Measurements from ENCODE around the gene PPP3CA. TPM values are rescaled to one million over a fixed set of nuclear protein-coding genes. Genes with fewer than 3 reads are reported as not detected.
"Not testable (repeated sequence)": the region's sequence is repeated elsewhere in the genome, so short reads cannot be mapped to it uniquely, and the experiment has no call there.

PPP3CA gene
- total RNA-seq, 1 experiment from 2014 or later, result 40.2 TPM

DNA sequence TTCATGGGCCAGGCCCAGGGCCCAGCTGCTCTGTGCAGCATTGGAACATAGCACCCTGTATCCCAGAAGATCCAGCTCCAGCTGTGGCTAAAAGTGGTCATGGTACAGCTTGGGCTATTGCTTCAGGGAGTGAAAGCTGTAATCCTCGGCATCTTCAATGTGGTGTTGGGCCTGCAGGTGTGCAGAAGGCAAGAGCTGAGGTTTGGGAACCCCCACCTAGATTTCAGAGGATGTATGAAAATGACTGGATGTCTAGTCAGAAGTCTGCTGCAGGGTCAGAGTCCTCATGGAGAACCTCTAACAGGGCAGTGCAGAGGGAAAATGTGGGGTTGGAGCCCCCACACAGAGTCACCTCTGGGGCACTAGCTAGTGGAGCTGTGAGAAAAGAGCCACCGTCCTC, 341.7 kb downstream of the PPP3CA start:
- no peak for TF ChIP-seq EZH2 (IDR thresholded peaks at IDR 0.05; ENCODE audit: low read depth)
- no peak for TF ChIP-seq CTCF (conservative IDR thresholded peaks at IDR 0.05)
- Histone ChIP-seq H3K9me3 (ENCODE audit: insufficient read depth, low read depth) (no peaks in the 10 kb centered on the region), H3K79me2 (ENCODE audit: low read depth) (no peaks in the 10 kb centered on the region), H3K4me1 (replicated peaks; ENCODE audit: insufficient read depth) (no peaks in the 10 kb centered on the region), H3K4me2 (no peak overlapping the region), H3K27me3 (ENCODE audit: insufficient read depth, low read depth) (no peaks in the 10 kb centered on the region), H3F3A (ENCODE audit: insufficient read depth, low read depth) (no peaks in the 10 kb centered on the region), H3K27ac (no peak overlapping the region), H2AFZ (no peak overlapping the region), H3K36me3 (ENCODE audit: low read depth) (no peaks in the 10 kb centered on the region), H3K9me2 (ENCODE audit: insufficient read depth) (no peaks in the 10 kb centered on the region), H3K4me3 (no peak overlapping the region), H4K20me1 (ENCODE audit: insufficient read depth) (no peaks in the 10 kb centered on the region)
- no peak for DNase-seq
- CTCF ChIA-PET, result no interaction called here
- POLR2A ChIA-PET (ENCODE audit: unreplicated experiment), result no interaction called here
- intact Hi-C loops (cut with micrococcal nuclease; ENCODE audit: unreplicated experiment), result no loop called here
- BruUV-seq (replicated peaks), result no TSS peak

DNA sequence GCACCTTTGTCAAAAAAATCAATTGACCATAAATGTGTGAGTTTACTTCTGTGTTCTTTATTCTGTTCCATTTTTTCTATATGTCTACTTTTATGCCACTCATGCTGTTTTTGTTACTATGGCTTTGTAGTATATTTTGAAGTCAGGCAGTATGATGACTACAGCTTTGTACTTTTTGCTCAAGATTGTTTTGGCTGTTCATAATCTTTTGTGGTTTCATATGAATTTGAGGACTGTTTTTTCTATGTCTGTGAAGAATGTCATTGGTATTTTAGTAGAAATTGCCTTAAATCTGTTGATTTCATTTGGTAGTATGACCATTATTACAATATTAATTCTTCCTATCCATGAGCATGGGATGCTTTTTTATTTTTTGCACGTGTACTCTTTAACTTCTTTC, 346.8 kb downstream of the PPP3CA start:
- TF ChIP-seq EZH2 (IDR thresholded peaks at IDR 0.05; ENCODE audit: low read depth) (no peak), CTCF (conservative IDR thresholded peaks at IDR 0.05) (no peak)
- intact Hi-C loops (cut with micrococcal nuclease; ENCODE audit: unreplicated experiment), result no loop called here
- H3K27ac ChIP-seq, result no peak overlapping the region
- ChIA-PET POLR2A (ENCODE audit: unreplicated experiment) (no interaction called here), CTCF (no interaction called here)
- H3K36me3 ChIP-seq (ENCODE audit: low read depth), result no peaks in the 10 kb centered on the region
- H3K79me2 ChIP-seq (ENCODE audit: low read depth), result no peaks in the 10 kb centered on the region
- H3K9me3 ChIP-seq (ENCODE audit: insufficient read depth, low read depth), result no peaks in the 10 kb centered on the region
- no peaks in the 10 kb centered on the region for H3K4me1 ChIP-seq (replicated peaks; ENCODE audit: insufficient read depth)
- no TSS peak for BruUV-seq (replicated peaks)
- H3K27me3 ChIP-seq (ENCODE audit: insufficient read depth, low read depth), result no peaks in the 10 kb centered on the region
- H3F3A ChIP-seq (ENCODE audit: insufficient read depth, low read depth), result no peaks in the 10 kb centered on the region
- H3K9me2 ChIP-seq (ENCODE audit: insufficient read depth), result no peaks in the 10 kb centered on the region
- no peak for DNase-seq
- H3K4me3 ChIP-seq, result no peak overlapping the region
- no peak overlapping the region for H3K4me2 ChIP-seq
- H4K20me1 ChIP-seq (ENCODE audit: insufficient read depth), result no peaks in the 10 kb centered on the region
- no peak overlapping the region for H2AFZ ChIP-seq

- intact Hi-C loops (cut with micrococcal nuclease; ENCODE audit: unreplicated experiment), result no loop called here
- Histone ChIP-seq H3F3A (ENCODE audit: insufficient read depth, low read depth) (no peaks in the 10 kb centered on the region), H3K79me2 (ENCODE audit: low read depth) (no peaks in the 10 kb centered on the region), H3K36me3 (ENCODE audit: low read depth) (no peaks in the 10 kb centered on the region), H3K4me2 (no peak overlapping the region), H3K9me2 (ENCODE audit: insufficient read depth) (no peaks in the 10 kb centered on the region), H3K4me1 (replicated peaks; ENCODE audit: insufficient read depth) (no peaks in the 10 kb centered on the region), H3K4me3 (no peak overlapping the region), H3K27me3 (ENCODE audit: insufficient read depth, low read depth) (no peaks in the 10 kb centered on the region), H3K27ac (no peak overlapping the region), H4K20me1 (ENCODE audit: insufficient read depth) (no peaks in the 10 kb centered on the region), H2AFZ (no peak overlapping the region), H3K9me3 (ENCODE audit: insufficient read depth, low read depth) (no peaks in the 10 kb centered on the region)
- ChIA-PET CTCF (no interaction called here), POLR2A (ENCODE audit: unreplicated experiment) (no interaction called here)
- no peak for DNase-seq
- TF ChIP-seq EZH2 (IDR thresholded peaks at IDR 0.05; ENCODE audit: low read depth) (no peak), CTCF (conservative IDR thresholded peaks at IDR 0.05) (no peak)
- no TSS peak for BruUV-seq (replicated peaks)
These were observed 351.7 kb downstream of the PPP3CA start for GRCh38 chr4:100995671-100996070.

DNA sequence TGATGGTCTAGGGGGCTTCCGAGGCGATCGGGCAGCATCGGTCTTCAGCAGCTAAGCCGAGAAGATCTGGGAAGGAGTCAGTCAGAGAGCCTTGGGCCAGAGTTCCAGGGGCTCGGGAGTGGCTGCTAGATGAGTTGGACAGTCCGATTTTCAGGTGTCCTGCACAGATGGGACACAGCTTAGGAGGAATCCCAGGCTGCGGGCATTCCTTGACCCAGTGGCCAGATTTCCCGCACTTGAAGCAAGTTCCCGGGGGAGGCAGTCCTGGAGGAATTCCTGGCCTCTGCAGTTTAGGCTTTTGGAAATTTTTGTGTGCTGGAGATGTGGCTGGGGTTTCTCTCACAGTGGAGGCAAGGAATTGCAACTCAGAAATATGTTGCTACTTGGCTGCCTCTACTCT, 352.3 kb downstream of the PPP3CA start:
- BruUV-seq (replicated peaks); CTCF ChIA-PET; H3K4me2 ChIP-seq; H3K79me2 ChIP-seq (ENCODE audit: low read depth); H3K4me1 ChIP-seq (replicated peaks; ENCODE audit: insufficient read depth); H2AFZ ChIP-seq; POLR2A ChIA-PET (ENCODE audit: unreplicated experiment); H3K27ac ChIP-seq; H3K4me3 ChIP-seq; H4K20me1 ChIP-seq (ENCODE audit: insufficient read depth); H3K9me3 ChIP-seq (ENCODE audit: insufficient read depth, low read depth); DNase-seq; H3F3A ChIP-seq (ENCODE audit: insufficient read depth, low read depth); H3K36me3 ChIP-seq (ENCODE audit: low read depth); H3K9me2 ChIP-seq (ENCODE audit: insufficient read depth); H3K27me3 ChIP-seq (ENCODE audit: insufficient read depth, low read depth); intact Hi-C loops (cut with micrococcal nuclease; ENCODE audit: unreplicated experiment): not testable (repeated sequence)

DNA sequence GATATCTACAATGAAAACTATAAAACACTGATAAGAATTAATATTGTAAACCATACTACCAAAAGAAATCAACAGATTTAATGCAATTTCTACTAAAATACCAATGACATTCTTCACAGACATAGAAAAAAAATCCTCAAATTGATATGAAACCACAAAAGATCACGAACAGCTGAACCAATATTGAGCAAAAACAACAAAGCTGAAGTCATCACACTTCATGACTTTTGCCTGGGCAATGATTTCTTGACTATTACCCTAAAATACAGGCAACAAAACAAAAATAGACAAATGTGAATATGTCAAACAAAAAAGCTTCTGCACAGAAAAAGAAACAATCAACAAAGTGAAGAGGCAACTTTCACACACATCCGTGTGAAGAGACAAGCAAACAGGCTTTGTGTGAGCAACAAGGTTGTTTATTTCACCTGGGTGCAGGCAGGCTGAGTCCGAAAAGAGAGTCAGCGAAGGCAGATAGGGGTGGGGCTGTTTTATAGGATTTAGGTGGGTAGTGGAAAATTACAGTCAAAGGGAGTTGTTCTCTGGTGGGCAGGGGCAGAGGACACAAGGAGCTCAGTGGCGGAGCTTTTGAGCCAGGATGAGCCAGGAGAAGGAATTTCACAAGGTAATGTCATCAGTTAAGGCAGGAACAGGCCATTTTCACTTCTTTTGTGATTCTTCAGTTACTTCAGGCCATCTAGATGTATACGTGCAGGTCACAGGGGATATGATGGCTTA, 355.8 kb downstream of the PPP3CA start:
- DNase-seq; BruUV-seq (replicated peaks); H4K20me1 ChIP-seq (ENCODE audit: insufficient read depth); H3K36me3 ChIP-seq (ENCODE audit: low read depth); H3K79me2 ChIP-seq (ENCODE audit: low read depth); H3K27me3 ChIP-seq (ENCODE audit: insufficient read depth, low read depth); H3K4me3 ChIP-seq; intact Hi-C loops (cut with micrococcal nuclease; ENCODE audit: unreplicated experiment); H3K9me2 ChIP-seq (ENCODE audit: insufficient read depth); H2AFZ ChIP-seq; H3K27ac ChIP-seq; CTCF ChIA-PET; H3K4me2 ChIP-seq; POLR2A ChIA-PET (ENCODE audit: unreplicated experiment); H3K4me1 ChIP-seq (replicated peaks; ENCODE audit: insufficient read depth); H3F3A ChIP-seq (ENCODE audit: insufficient read depth, low read depth); H3K9me3 ChIP-seq (ENCODE audit: insufficient read depth, low read depth): not testable (repeated sequence)
